ENCODE results near the gene ETAA1.
A peak's percentile ranks its signal among the peaks of the same experiment; 100 is the strongest.

DNA sequence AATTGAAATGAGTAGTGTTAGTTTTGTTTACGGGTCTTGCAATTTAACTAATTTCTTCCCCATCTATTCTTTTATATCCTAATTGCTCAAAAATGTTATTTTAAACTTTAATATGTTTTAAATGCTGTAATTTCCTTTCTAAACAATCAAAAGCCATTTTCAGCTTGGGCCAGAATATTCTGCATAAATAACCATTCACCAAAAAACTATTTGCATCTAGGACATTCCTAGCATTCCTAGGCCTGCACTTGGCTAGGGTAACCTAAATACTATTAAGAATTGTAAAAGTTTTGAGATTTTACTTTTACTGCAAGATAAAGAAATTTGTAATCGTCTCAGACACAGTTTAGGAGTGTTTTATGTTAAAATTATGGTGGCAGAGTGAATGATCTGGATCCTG, 7.8 kb upstream of the ETAA1 start:
- TF ChIP-seq RXRA (IDR thresholded peaks at IDR 0.05; ENCODE audit: insufficient read depth, low read depth, low read length) (no peak), ZNF274 (IDR thresholded peaks at IDR 0.05; ENCODE audit: borderline replicate concordance, extremely low read depth, low read length) (no peak), POLR2AphosphoS5 (IDR thresholded peaks at IDR 0.05; ENCODE audit: low read depth, low read length) (no peak), TEAD4 (IDR thresholded peaks at IDR 0.05; ENCODE audit: low read depth, low read length) (peak; percentile 98), POLR2A (IDR thresholded peaks at IDR 0.05; ENCODE audit: control extremely low read depth in 1 of 2, low read depth in 2 of 2, low read length in 2 of 2) (no peak), RFX5 (IDR thresholded peaks at IDR 0.05; ENCODE audit: borderline replicate concordance, low read depth, low read length) (no peak), SP4 (IDR thresholded peaks at IDR 0.05; ENCODE audit: low read length) (no peak), TAF1 (IDR thresholded peaks at IDR 0.05; ENCODE audit: low read depth, low read length) (no peak), CREB1 (IDR thresholded peaks at IDR 0.05) (no peak), CEBPB (IDR thresholded peaks at IDR 0.05; ENCODE audit: low read depth, low read length) (no peak), BACH1 (IDR thresholded peaks at IDR 0.05; ENCODE audit: low read length) (no peak)
- TF ChIP-seq, protein P1, sequence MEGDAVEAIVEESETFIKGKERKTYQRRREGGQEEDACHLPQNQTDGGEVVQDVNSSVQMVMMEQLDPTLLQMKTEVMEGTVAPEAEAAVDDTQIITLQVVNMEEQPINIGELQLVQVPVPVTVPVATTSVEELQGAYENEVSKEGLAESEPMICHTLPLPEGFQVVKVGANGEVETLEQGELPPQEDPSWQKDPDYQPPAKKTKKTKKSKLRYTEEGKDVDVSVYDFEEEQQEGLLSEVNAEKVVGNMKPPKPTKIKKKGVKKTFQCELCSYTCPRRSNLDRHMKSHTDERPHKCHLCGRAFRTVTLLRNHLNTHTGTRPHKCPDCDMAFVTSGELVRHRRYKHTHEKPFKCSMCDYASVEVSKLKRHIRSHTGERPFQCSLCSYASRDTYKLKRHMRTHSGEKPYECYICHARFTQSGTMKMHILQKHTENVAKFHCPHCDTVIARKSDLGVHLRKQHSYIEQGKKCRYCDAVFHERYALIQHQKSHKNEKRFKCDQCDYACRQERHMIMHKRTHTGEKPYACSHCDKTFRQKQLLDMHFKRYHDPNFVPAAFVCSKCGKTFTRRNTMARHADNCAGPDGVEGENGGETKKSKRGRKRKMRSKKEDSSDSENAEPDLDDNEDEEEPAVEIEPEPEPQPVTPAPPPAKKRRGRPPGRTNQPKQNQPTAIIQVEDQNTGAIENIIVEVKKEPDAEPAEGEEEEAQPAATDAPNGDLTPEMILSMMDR (IDR thresholded peaks at IDR 0.05; ENCODE audit: control extremely low read depth in 1 of 3, insufficient read depth in 1 of 3, low read depth in 1 of 3, low read length in 3 of 3): no peak
- TF ChIP-seq, protein P2, sequence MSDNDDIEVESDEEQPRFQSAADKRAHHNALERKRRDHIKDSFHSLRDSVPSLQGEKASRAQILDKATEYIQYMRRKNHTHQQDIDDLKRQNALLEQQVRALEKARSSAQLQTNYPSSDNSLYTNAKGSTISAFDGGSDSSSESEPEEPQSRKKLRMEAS (IDR thresholded peaks at IDR 0.05): no peak
- TF ChIP-seq, protein P3, sequence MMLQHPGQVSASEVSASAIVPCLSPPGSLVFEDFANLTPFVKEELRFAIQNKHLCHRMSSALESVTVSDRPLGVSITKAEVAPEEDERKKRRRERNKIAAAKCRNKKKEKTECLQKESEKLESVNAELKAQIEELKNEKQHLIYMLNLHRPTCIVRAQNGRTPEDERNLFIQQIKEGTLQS (IDR thresholded peaks at IDR 0.05; ENCODE audit: insufficient read depth, low read depth, low read length): no peak

Data from H1 (cell line).